Esophagus muscularis mucosa (tissue), 4 donors: ENCODE data around the gene SLFN12. TPM values are rescaled to one million over a fixed set of nuclear protein-coding genes. Genes with fewer than 3 reads are reported as not detected.
A peak's percentile ranks its signal among the peaks of the same experiment; 100 is the strongest.

Experiments used
- DNase-seq: peaks from one replicate; pipeline ENCODE4 v3.0.0-alpha.2; 2017; ENCODE audit errors: extremely low spot score
- H3K27ac ChIP-seq, 4 donors: fragments of 200-600 bp; sonication (generic); replicated peaks in 1 of 4; 1 replicate in 3 of 4; 2 replicates in 1 of 4; pipeline ENCODE4 v1.5.1; 2016 to 2019; ENCODE audit warnings: mild to moderate bottlenecking in 1 of 4
- H3K27me3 ChIP-seq, 4 donors: fragments of 200-600 bp; sonication (generic); one replicate each; pipeline versions ENCODE4 v1.5.1 to v1.6.0; 2016 to 2019
- H3K36me3 ChIP-seq, 4 donors: fragments of 200-600 bp; sonication (generic); one replicate each; pipeline ENCODE4 v1.5.1; 2016 to 2019
- H3K4me1 ChIP-seq, 4 donors: fragments of 200-600 bp; sonication (generic); one replicate each; pipeline ENCODE4 v1.5.1; 2016 to 2019
- H3K4me3 ChIP-seq, 4 donors: fragments of 200-600 bp; sonication (generic); 1 replicate in 2 of 4; 2 replicates in 2 of 4; pipeline ENCODE4 v1.5.1; 2016 to 2019; ENCODE audit warnings: mild to moderate bottlenecking in 4 of 4, moderate library complexity in 1 of 4
- H3K9me3 ChIP-seq, 4 donors: fragments of 200-600 bp; sonication (generic); 1 replicate in 3 of 4; 2 replicates in 1 of 4; pipeline ENCODE4 v1.5.1; 2016 to 2019
- EP300 ChIP-seq: sonication (generic); formaldehyde crosslinking; IDR thresholded peaks from one replicate; pipeline ENCODE4 v1.6.1; 2017; ENCODE audit warnings: antibody characterized with exemption
- POLR2A ChIP-seq: fragments of 450-650 bp; IDR thresholded peaks from one replicate; pipeline ENCODE4 v1.6.1; 2017; ENCODE audit warnings: antibody characterized with exemption, moderate library complexity, mild to moderate bottlenecking, low read depth
- POLR2AphosphoS5 ChIP-seq, 2 donors: sonication (generic); formaldehyde crosslinking; IDR thresholded peaks; one replicate each; pipeline ENCODE4 v1.6.1; 2017; ENCODE audit warnings: antibody characterized with exemption in 2 of 2
- WGBS: methylation state at CpG from one replicate; pipeline ENCODE4 v1.1.5; 2018; 5-methylcytosine and 5-hydroxymethylcytosine counted together
- intact Hi-C: fragments of 100-400 bp; cut with DNase I; formaldehyde crosslinking; loops from one replicate; pipeline ENCODE4 v1.15.1; 2023
- total RNA-seq, 4 donors: library from RNA; depleted of rRNA; stranded (reverse); fragments of >200 nt; gene quantifications; one replicate each; pipeline versions ENCODE4 v1.1.0 to v1.2.1, GENCODE V29; 2016
- TF ChIP-seq, protein P1 (sequence below), 3 experiments: fragments of 200-600 bp in 2 of 3; fragments of 450-650 bp in 1 of 3; sonication (generic) in 2 of 3; IDR thresholded peaks; one replicate each; pipeline ENCODE4 v1.5.1; 2017 to 2019; ENCODE audit warnings: antibody characterized with exemption in 3 of 3, mild to moderate bottlenecking in 2 of 3, moderate library complexity in 1 of 3

SLFN12 gene
- total RNA-seq, 4 donors from 2014 or later: 6.6 to 11.2 (median 7.7) TPM

DNA sequence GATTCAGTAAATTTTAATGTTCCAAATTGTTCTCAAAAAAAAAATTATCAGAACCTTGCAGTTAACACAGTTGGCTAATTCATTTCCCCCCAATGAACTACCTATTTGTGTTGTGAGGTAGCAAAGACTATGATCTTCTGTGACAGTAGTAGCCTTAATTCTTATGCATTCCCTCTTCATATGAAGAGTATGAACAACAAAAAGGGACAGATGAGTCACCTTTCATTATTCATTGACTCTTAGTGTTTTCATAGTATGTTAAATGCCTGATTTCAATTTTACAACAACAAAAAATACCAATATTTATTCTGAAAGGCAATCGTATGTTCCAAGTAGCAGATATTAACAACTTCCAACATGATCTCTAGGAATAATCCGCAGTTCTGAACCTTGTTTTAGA is 55.2 kb downstream of the SLFN12 start:
- WGBS: 95% methylated on average over 2 of the region's 2 CpGs
- Histone ChIP-seq H3K4me1 (peaks cover 8 to 36% (median 22%) of the 10 kb centered on the region in 4 donors), H3K9me3 (no peaks in the 10 kb centered on the region), H3K4me3 (no peak overlapping the region), H3K27me3 (peaks cover 0 to 13% (median 0%) of the 10 kb centered on the region in 4 donors), H3K27ac (no peak overlapping the region), H3K36me3 (no peaks in the 10 kb centered on the region)
- no peak for DNase-seq
- TF ChIP-seq, protein P1, sequence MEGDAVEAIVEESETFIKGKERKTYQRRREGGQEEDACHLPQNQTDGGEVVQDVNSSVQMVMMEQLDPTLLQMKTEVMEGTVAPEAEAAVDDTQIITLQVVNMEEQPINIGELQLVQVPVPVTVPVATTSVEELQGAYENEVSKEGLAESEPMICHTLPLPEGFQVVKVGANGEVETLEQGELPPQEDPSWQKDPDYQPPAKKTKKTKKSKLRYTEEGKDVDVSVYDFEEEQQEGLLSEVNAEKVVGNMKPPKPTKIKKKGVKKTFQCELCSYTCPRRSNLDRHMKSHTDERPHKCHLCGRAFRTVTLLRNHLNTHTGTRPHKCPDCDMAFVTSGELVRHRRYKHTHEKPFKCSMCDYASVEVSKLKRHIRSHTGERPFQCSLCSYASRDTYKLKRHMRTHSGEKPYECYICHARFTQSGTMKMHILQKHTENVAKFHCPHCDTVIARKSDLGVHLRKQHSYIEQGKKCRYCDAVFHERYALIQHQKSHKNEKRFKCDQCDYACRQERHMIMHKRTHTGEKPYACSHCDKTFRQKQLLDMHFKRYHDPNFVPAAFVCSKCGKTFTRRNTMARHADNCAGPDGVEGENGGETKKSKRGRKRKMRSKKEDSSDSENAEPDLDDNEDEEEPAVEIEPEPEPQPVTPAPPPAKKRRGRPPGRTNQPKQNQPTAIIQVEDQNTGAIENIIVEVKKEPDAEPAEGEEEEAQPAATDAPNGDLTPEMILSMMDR (IDR thresholded peaks at IDR 0.05): no peak
- TF ChIP-seq EP300: no peak
- no peak for TF ChIP-seq POLR2A
- TF ChIP-seq POLR2AphosphoS5 (IDR thresholded peaks at IDR 0.05): no peak
- intact Hi-C loops: no loop called here

DNA sequence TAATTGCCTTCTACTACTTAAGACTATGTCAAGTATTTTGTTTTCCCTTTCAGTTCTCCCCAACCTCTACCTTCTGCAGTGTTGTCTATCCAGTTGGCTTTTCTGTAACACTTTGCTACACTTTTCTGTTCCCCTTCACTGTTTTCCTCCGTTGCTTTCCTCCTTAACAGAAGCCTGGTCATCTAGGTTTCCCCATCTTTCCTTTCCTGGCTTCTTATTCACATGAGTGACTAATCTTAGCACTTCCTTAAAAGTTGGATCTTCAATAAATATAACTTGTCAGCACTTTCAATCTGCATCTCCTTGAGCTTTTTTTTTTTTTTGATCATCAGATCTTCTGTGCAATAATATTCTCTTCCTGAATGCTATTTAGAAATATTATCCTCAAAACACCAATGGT is 56.1 kb downstream of the SLFN12 start:
- DNase-seq: no peak
- Histone ChIP-seq H3K4me1 (peaks cover 8 to 40% (median 22%) of the 10 kb centered on the region in 4 donors), H3K36me3 (no peaks in the 10 kb centered on the region), H3K27ac (peak overlapping the region in 3 of 4 donors; percentile 36 to 59 (median 41)), H3K9me3 (no peaks in the 10 kb centered on the region), H3K27me3 (peaks cover 0 to 21% (median 0%) of the 10 kb centered on the region in 4 donors), H3K4me3 (no peak overlapping the region)
- intact Hi-C loops: no loop called here
- TF ChIP-seq, protein P1 (IDR thresholded peaks at IDR 0.05): no peak
- peak in 1 of 2 donors; percentile 14 for TF ChIP-seq POLR2AphosphoS5 (IDR thresholded peaks at IDR 0.05)
- 62% methylated on average over 1 of the region's 1 CpG for WGBS

DNA sequence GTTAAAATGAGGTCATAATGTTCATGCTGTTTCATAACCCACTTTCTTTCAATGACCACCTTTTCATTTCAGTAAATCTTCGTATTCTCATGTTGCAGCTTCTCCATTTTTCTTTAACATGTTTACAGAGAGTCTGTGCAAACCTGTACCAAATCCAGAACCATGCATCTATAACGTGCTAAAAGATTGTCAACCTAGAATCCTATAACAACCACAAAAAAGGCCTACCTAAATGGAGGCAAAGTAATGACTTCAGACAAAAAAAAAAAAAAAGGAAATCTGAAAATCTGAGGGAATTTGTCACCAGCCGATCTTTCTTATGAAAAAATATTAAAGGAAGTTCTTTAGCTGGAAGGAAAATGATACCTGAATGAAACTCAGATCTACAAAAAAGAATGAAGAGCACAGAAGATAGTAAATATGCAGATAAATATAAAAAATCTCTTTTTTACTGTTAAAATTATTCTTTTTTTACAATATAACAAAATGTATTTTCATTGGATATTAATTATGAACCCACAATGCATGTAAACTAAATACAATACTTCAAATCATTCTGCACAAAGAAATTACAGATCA is 57.4 kb downstream of the SLFN12 start:
- Histone ChIP-seq H3K4me3 (peak overlapping the region; percentile 57 to 85 (median 63)), H3K27ac (peak overlapping the region; percentile 81 to 94 (median 90)), H3K9me3 (no peaks in the 10 kb centered on the region), H3K27me3 (peaks cover 0 to 28% (median 0%) of the 10 kb centered on the region in 4 donors), H3K36me3 (no peaks in the 10 kb centered on the region), H3K4me1 (peaks cover 8 to 40% (median 22%) of the 10 kb centered on the region in 4 donors)
- 31% methylated on average over 3 of the region's 3 CpGs for WGBS
- no peak for DNase-seq
- TF ChIP-seq EP300 (no peak), POLR2AphosphoS5 (IDR thresholded peaks at IDR 0.05) (no peak), POLR2A (no peak)
- TF ChIP-seq, protein P1 (IDR thresholded peaks at IDR 0.05): no peak
- intact Hi-C loops: loop anchor here (5.0 kb wide), 1 partner anchor 57 kb away; the partner anchor contains the start of gene SLFN12

DNA sequence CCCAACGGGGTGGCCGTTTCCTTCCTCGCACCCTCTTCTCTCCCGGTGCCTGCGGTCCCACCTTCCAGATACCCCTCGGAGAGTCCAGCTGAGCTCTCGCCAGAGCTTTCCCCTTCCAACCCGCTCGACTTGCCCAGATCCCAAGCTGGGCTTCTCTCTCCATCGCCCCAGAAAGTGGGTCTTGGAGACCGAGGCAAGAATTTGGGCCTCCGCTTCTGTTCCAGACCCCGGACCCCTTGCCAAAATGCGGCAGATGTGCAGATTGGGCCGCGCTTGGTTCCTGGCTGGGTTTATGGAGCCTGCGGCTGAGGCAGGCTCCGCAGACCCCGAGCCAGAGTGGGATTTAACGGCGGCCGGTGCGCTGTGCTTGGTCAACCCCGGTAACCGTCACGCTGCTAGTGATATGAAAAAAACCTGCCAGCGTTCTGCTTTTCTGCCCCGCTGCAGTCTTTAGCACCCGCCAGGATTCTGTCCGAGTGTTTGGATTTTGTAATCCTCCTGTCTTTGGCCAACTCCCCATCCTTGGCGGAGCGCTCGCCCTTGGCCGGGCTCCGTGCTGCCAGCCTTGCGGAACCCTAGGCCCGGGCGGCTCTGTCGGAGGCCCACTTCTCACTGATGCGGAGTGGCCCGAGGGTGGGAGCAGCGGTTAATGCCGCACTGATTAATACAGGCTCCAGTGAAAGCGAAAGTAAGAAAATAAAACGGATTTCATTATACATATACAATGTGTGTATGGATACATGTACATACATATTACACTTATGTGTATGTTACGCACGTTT is 58.1 kb downstream of the SLFN12 start:
- Histone ChIP-seq H3K4me3 (peak overlapping the region; percentile 57 to 85 (median 63)), H3K27me3 (peaks cover 0 to 34% (median 0%) of the 10 kb centered on the region in 4 donors), H3K4me1 (peaks cover 8 to 40% (median 22%) of the 10 kb centered on the region in 4 donors), H3K9me3 (no peaks in the 10 kb centered on the region), H3K36me3 (peaks cover 0 to 3% (median 0%) of the 10 kb centered on the region in 4 donors), H3K27ac (peak overlapping the region; percentile 81 to 94 (median 90))
- DNase-seq: peak; percentile 92
- peak; percentile 38 to 50 for TF ChIP-seq POLR2AphosphoS5 (IDR thresholded peaks at IDR 0.05)
- no peak for TF ChIP-seq EP300
- TF ChIP-seq, protein P1 (IDR thresholded peaks at IDR 0.05): no peak
- intact Hi-C loops: loop anchor here (5.0 kb wide), 1 partner anchor 58 kb away; the partner anchor contains the start of gene SLFN12
- WGBS: under 1% methylated on average over 33 of the region's 47 CpGs
